HG03342 (cell line): Measurements from ENCODE around the gene FBXO44.
"Not testable (repeated sequence)": the region's sequence is repeated elsewhere in the genome, so short reads cannot be mapped to it uniquely, and the experiment has no call there.

Experiments used
- ATAC-seq: cut with Tn5 transposase; IDR thresholded peaks from one replicate; pipeline ENCODE4 v1.9.1; 2021; ENCODE audit warnings: mild to moderate bottlenecking, moderate library complexity; ENCODE audit not compliant: unreplicated experiment

Gene FBXO44

DNA sequence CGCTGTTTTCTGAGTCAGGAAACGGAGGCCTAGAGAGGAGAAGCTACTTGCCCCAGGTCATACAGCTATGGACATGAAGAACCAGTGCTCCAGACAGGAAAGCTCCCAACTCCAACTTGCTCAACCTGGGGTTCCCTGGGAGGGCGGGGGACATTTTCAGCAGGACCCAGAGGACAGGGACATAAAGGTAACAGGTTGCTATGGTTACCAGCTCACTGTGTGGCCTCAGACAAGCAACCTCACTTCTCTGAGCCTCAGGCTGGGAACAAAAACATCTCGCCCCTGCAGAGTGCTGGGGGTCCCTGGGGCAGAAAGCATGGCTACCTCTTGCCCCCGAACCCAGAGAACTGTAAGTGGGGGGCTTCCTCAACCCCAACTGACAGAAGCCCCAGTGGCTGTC lies 16.6 kb upstream of the FBXO44 start:
- ATAC-seq: no peak

DNA sequence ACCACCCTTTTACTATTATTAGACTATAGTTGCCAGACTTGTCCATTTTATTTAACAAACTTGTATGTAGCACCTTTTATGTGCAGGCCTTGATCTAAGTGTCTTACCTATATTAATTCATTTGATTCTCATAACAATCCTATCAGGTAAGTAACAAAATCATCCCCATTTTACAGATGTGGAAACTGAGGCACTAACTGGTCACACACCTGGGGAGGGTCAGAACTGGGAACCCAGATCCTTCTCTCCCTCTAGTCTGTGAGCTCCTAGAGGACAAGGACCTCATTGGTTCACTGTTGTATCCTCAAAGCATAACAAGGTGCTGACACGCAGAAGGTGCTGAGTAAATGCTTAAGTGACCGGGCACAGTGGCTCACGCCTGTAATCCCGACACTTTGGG lies 15.3 kb upstream of the FBXO44 start:
- no peak for ATAC-seq

DNA sequence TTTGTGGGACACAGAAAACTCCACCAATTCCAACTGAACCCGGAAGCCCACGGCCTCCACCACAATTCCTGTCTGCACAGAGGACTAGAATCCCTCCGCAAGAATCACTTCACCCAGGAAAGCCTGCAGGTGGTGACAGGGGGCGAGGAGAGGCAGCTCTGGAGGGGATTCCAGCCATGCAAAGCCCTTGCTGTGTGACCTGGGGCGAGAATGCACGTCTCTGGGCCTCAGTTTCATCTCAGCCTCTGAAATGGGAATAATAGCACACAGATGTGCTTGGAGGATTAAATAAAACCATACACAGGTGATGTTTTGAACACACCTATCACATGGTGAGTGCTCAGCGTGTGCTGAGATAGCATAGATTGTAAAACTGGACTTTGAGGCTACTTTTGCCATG lies 14.6 kb upstream of the FBXO44 start:
- no peak for ATAC-seq

DNA sequence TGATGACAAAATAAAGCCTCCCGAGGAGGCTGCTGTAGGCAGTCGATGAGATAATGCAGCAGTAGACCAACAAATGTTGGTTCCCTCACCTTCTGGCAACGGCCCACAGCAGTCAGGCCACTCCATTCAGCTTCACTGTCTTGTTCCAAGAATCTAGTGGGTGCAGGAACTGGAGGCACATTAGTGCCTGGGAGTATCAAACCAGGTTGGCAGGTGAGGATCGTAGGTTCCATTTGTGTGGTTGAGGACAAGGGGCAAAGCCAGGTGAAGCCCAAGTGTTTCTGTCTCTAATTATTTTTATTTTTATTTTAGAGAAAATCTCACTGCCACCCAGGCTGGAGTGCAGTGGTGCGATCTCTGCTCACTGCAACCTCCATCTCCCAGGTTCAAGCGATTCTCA lies 13.7 kb upstream of the FBXO44 start:
- ATAC-seq: no peak

DNA sequence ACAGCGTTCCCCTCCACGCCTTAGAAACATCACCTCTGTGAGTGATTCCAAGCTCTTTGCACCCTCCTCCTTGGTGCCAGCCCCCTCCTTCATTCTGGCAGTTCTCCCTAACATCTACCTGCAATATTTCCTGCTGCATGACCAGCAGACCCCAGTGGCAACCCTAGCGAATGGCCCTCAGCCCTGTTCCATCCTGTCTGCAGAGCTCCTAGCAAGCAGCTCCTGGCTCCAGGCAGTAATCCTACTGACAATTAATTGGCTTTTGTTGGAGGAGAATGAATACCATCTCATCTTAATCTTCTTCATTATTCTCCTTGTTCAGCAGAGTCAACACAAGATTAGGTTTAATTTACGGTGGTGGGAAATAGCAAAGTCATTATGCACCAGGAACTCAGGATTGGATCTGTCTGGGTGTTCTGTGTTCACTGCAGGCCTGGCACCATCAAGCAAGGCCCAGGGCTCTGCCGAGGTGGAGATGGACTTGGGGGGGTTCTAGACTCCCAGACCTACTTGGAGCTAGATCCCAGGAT lies 12.8 kb upstream of the FBXO44 start:
- ATAC-seq: no peak

DNA sequence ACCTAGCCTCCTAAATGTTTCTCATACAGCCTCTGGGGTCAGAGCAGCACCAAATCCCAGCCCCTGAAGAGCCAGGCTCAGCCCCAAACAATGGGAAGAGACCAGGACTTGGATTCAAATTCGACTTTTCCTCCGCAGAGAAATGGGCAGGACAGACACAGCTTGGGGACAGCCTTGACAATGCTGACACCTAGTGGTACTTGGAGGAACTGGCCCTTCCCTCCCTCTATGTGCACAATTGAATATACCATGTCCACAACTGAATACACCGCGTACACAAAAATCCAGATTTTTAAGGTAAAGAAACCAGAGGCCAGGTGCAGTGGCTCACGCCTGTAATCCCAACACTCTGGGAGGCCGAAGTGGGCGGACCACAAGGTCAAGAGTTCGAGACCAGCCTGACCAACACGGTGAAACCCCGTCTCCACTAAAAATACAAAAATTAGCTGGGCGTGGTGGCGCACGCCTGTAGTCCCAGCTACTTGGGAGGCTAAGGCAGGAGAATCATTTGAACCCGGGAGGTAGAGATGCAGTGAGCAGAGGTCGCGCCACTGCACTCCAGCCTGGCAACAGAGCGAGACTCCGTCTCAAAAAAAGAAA lies 12.2 kb upstream of the FBXO44 start:
- ATAC-seq: not testable (repeated sequence)

DNA sequence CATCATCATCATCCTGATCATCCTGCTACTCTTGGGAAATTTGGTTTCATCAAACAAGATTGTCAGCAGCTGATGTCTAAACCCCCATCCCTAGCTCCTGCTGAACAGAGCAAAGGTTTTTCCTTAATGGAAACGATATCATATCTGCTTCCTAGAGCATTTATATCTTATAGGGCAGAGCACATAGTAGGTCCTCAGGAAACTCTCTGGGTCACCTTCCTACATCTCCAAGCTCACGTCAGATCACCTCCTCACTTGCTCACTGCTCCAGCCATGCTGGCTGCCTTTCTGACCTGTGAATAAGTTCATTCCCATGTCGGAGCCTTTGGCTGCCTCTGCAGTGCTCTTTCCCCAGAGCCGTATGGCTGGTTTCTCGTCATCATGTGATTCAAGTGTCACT lies 10.9 kb upstream of the FBXO44 start:
- ATAC-seq: no peak

DNA sequence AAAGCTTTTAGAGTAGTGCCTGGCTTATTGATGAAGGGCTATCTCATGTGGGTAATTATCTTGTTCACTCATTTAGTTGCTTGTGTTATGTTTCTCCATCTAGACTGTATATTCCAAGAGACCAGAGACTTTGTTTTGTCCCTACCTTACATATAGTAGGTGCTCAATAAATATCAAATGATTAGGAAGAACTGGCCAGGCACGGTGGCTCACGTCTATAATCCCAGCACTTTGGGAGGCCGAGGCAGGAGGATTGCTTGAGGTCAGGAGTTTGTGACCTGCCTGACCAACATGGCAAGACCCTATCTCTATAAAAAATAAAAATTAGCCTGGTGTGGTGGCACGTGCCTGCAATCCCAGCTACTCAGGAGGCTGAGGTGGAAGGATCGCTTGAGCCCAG lies 9.4 kb upstream of the FBXO44 start:
- no peak for ATAC-seq

DNA sequence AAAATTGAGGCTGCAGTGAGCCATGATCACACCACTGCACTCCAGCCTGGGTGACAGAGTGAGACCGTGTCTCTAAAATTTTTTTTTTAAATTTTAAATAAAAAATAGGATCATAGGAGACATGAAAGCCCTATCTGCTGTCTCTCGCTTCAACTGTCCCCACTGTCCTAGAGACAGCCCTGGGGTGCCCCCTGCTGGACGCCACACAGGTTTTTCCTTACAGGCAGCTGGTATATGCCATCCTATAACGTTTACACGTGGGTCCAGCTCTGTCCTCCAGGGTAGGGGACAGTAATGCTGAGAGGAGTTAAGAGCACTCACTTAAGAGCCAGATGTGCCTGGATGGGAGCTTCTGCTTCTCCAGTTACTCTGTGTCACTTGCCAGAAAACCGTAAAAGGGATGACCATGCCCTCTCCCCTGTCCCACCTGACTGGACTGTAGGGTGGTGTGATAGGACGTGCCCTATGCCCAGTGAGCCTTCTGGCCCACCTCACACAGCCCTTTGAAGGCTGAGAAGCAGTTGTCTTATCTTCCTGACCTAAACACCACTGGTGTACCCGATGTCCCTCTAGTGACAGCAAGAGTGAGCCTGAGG lies 8.9 kb upstream of the FBXO44 start:
- no peak for ATAC-seq

DNA sequence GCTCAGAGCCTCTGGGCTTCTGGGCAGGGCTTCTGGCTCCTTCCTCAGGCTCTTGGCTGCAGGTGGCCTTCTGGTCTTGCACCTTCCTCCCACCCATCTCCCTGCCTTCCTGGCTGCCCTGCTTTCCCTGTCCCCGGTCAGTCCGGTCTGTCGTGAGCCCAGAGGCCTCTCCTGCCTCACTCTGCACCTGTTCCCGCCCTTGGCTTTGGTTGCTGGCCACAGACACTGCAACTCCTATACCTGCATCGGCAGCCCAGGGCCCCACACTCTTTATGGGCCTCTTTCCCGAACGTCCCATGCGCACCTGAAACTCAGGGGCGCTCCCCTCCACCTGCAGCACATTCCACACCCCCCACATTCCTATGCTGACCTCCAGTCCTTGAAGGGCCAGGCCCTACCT lies 8.4 kb upstream of the FBXO44 start:
- no peak for ATAC-seq

DNA sequence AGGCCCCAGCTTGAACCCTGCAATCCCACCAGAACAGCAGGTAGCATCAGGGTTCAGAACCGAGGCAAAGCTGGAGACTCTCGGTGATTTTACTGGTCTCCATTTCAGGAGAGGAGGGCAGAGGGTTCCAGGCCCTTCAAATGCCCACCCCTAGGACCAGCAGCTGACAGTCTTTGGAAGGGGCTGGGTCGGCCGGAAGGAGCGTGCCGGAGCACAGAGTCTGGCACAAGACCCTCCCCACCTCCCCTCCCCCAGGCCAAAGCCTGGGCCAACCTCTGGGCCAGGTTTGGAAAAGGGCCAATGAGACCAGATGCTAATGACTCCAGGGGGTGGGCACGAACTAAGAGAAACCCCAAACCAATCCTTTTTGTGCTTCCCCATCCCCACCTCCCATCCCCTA lies 7.3 kb upstream of the FBXO44 start:
- ATAC-seq: no peak

DNA sequence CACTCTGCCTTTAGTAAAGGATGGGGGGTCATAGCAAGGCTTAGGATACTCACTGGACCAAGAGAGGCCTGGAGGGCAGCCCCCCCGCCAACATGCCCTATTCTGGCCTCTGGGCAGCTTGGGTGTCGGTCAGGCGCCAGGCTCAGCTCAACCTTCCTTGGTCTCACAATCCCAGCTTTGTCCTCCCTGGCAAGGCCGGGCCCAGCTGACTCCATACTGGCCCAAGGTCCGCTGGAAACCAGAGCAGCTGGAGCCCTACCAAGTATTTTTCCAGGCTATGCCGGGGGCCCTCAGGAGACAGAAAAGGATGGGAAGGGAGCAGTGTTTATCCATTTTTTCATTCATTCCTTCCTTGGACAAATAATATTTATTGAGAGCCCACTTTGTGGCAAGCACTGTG lies 6.6 kb upstream of the FBXO44 start:
- ATAC-seq: no peak

DNA sequence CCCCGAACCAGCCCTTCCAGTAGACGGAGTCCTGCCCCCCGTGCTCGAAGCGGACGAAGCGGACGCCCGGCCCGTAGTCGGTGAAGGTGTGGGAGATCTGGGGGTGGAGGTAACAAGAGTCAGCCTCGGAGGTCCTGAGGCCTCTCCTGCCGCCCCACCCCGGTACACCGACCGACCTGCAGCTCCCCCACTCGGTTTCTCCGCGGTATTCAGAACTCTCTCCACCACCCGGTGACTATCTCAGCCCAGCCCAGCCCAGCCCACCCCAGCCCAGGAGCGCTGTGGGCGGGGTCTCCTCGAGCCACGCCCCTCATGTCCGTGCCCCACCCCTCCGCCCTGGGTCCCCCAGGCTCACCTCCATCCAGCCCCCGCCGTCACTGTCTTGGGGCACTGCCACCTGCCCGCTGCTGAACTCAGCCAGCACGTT lies 5.9 kb upstream of the FBXO44 start:
- ATAC-seq: no peak

DNA sequence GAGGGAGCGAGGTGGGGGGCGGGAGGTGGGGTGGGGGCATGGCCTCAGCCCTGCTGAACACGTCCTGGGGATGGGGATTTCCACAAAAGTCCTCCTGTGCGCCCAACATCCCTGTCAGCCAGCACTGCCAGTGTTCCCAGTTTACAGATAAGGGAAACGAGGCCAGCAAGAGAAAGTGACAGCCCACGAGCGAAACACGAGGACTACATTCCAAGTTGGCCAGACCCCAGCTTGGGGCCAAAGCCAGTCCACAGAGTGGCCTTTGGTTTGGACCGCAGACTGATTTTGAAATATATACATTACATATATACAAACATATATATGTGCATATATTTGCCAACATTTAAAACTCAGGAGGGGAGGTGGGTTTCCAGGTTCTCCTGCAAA lies 5.4 kb upstream of the FBXO44 start:
- no peak for ATAC-seq

DNA sequence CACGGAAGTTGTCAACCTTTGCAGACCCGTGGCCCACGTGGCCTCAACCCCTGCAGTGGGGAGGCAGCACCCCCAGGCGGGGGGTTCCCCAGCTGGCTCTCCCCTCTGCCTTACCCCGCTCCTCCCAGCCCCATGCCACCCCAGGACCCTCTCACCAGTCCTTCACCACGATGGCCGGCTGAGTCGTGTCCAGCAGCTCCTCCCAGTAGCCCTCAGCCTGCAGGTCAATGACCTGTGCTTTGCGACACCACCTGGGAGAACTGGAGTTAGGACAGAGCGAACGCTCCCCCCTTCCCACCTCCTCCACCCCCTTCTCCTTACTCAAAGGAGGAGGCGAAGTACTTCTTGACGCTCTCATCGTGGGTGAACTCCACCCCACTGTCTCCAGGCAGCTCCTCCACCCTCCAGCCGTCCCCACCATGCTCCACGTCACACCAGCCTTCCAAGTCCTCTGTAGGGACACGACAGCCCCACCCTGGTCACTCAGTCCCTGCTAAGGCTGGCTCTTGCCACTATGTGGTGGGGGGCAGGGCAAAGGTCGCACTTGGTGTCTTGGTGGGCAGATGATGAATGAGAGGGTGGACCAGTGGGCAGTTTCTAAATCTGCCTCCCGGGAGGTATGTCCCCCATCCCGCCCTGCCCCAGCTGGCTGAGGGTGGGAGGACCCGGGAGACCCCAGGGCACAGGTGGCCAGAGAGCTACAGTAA lies 4.9 kb upstream of the FBXO44 start:
- ATAC-seq: no peak

DNA sequence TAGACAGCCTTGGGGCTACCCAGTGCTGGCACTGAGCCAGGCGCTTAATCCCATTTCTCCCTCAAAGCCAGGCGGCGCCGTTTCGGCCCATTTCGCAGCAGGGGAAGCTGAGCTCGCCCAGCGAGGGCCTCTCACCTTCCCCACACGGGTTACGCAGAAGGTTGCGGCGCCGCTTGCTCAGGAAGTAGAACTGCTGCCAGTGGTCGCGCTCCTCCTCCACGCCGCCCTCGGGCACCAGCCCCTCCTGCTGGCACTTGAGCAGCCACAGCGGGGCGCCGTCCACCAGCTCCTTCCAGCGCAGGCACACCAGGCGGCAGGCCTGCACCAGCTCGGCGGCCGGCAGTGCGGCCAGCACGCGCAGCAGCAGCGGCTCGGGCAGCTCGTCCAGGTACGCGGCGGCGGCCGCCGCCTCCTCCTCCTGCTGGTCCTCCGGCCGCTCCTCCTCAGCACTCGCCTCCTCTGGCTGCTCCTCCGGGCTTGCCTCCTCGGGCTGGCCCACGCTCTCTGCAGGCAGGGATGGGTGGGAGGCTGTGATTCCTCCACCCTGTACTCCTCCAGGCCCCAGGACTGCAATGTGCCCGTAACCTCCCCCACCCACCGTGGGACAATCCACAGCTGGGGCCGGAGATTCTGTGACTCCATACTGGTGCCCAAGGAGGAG lies 4.2 kb upstream of the FBXO44 start:
- no peak for ATAC-seq

DNA sequence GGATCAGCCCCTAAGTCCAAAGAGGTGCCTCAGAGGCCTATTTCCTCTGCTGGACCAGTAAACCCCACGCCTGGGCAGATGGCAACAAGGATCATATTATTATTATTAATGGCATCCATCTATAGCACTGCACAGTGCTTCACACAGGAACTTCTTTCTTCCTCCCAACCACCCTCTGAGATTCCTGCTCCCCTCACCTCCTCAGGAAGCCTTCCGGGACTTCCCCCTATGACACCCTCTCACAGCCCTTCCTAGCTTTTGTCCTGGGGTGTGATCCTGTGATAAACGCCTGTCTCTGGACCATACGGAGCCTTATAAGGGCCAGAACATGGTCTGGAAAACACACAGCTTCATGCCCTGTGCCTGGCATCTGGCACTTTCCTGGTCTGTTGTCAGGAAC lies 3.7 kb upstream of the FBXO44 start:
- ATAC-seq: no peak

DNA sequence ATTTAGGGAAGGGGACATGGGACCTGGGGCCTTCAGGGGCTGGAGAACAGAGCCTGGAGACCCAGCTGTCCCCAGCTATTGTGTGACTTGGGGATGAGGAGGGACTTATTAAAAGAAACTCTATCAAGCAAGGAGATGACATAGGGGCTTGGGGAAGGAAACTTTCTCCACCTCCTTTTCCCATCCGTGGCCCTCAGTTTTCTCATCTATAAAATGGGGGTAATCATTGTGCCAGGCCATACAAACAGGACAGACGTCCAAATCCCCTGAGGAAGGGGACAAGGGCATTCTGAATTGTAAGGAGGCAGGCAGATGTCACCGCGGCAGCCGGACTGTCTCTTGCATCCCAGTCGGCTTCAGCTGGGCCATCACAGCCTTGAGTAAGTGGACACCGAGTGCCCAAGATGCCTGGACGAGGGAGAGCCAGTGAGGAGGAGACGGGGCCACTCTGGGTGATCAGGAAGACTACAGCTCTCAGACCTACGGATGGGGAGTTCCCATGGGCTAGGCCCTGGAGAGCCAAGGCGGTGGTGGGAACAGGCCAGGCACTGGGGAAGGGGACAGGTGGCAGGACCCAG lies 2.4 kb upstream of the FBXO44 start:
- no peak for ATAC-seq

DNA sequence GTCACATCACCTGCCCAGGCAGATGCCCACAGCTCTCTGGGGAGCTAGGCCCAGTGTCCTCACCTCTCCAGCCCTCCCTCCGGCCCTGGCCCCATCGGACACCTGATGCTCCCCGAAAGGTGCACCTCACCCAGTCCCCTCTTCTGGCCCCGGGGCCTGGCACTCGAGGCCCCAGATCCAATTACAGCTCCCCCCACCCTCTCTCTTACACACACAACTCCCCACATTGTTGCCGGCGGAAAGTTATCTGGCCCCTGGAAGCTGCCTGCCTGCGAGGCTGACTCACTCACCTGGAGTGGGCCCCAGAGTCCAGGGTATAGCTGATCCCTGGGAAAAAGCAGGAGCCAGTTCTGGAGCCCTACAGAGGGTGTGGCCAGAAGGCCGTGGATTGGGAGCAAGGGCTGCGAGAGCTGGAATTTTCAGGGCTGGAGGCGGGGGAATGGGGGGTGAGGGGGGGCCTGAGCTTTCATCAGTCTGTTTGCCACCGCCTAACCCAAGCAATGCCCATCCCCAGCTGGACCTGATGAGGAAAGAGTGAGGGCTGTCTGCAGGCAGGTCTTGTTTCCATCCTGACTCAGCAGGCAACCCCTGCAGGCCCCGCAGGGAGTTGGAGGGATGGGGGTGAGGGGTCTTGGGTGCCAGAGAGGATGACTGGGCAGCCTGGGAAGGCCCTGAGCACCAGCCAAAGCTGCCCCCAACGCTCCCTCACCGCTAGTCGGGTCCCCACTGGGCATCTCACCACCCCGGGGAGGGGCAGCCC lies 1.4 kb upstream of the FBXO44 start:
- ATAC-seq: no peak

DNA sequence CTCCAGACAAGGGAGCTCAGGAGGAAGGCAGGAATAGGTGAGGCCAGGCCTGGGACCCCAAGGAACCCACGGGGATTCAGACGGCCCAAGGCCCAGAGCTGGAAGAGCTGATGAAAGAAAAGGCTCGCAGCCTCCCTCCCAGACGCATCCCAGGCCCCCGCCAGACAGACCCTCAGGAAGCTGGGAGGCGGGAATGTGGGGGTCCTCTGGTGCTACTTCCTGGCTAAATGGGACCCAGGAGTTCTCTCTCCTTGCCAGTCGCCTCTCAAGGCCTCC lies 878 bp upstream of the FBXO44 start:
- no peak for ATAC-seq
